GM18907 (cell line): ENCODE results near the gene SLC43A2.
A peak's percentile ranks its signal among the peaks of the same experiment; 100 is the strongest.
"Not testable (repeated sequence)": the region's sequence is repeated elsewhere in the genome, so short reads cannot be mapped to it uniquely, and the experiment has no call there.

ENCODE experiments used
- ATAC-seq: cut with Tn5 transposase; IDR thresholded peaks from one replicate; pipeline ENCODE4 v1.9.1; 2021; ENCODE audit warnings: mild to moderate bottlenecking, moderate library complexity; ENCODE audit not compliant: unreplicated experiment

The SLC43A2 gene

DNA sequence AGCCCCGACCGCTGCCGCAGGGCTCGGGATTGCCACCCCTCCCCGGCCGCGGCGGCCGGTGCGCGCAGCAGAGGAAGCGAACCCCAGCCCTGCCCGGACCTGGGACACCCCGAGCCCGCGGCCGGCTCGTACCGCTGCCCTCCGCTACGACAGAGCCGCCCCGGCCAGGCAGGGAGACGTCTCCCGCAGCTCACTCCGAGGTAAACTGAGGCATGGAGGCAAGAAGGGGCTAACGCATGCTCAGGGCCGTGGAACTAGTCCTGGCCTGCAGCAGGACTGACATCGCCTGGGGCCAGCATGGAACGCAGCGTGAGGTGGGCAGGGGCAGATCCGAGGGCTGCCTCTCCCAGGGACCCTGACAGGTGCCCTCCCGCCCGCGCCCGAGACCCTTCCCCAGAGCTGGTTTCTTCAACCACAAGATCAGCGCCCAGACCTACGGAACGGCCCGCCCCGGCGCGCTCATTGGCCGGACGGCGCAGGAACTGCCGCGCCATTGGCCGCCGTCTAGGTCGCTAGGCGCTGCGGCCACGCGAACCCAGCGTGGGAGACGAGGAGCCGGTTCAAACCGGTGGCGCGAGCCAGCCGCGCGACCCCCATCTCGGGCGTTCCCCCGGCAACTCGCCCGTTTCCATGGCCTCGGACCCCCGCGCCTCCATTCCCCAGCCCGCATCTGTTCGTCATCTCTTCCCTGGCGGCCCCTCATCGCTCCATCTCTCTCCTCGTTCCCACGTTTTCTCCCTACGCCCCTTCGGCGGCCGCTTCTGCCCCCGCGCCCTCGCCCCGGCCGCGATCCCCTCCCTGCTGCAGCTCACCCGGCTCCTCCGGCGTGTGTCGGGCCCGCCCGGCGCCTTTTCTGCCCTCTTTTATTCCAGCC lies at the start of gene SLC43A2:
Gene SLC43A2 (minus strand): TSS at position 853 of the 874 bp plus-strand sequence. CDS start 960 bp downstream, outside the sequence.
- peak; percentile 60 for ATAC-seq

DNA sequence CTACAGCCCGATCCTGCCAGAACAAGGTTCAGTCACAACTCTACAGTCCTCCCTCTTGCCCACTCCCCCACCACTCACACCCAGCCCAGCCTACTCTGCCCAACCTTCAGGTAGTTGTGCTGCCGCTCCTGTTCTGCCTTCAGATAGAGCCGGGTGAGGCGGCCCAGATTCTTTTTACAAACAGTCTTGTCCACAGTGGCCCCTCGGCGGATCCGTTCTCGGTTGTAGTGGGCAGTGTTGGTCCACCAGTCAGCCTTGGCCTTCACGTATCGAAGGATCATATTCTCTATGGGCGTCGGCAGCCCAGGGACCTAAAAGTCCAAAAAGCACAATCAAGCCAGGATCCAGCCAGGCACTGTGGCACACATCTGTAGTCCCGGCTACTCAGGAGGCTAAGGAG lies 47.8 kb upstream of the SLC43A2 start:
- no peak for ATAC-seq

DNA sequence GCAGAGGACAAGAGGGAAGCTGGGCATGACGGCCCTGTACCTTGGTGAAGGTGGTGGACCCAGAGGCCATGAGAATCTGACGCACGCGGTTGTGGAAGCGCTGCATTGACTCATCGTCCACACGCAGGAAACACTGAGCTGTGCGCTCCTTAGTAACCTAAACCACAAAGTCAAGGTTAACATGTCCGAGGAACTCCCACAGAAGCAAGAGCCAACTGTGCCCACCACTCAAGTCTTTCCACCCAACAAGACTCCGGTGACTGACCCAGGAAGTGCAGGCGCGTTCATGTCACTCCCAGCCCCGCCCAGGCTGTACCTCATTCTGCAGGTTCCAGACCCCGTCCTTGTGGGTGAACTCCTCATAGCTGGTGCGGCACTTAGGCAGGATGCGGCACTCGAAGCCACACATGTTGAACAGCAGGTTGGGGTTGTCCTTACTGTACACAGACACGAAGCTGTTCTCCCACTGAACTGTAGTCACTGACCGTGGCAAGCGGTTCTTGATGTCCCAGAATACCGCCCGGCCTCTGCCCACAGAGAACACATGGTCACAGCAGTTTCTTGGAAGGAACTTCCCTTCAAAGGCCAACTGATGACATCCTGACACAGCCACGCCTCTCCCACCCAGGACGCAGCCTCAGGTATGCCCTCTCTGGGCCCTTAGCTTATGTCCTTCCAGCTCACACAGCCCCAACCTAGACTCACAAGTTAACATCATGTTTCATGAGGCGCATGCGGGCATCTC lies 44.6 kb upstream of the SLC43A2 start:
- no peak for ATAC-seq

DNA sequence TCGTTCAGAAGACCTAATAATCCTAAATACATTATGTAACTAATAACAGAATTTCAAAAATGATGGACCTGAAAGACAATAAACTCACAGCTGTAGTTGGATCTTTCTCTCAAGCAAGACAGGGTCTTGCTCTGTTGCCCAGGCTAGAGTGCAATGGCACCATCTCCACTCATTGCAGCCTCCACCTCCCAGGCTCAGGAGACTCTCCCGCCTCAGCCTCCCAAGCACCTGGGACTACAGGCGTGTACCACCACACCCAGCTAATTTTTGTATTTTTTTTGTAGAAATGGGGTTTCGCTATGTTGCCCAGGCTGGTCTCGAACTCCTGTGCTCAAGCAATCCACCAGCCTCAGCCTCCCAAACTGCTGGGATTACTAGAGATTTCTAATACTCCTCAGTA lies 35.3 kb upstream of the SLC43A2 start:
- ATAC-seq: not testable (repeated sequence)

GRCh38 chr17:1661045-1661444 lies 32.4 kb upstream of the SLC43A2 start:
- ATAC-seq: no peak

- no peak for ATAC-seq
Observed at GRCh38 chr17:1658100-1658499, 29.5 kb upstream of the SLC43A2 start.

GRCh38 chr17:1653735-1654134 lies 25.1 kb upstream of the SLC43A2 start:
- no peak for ATAC-seq

GRCh38 chr17:1652794-1653193 lies 24.2 kb upstream of the SLC43A2 start:
- not testable (repeated sequence) for ATAC-seq

DNA sequence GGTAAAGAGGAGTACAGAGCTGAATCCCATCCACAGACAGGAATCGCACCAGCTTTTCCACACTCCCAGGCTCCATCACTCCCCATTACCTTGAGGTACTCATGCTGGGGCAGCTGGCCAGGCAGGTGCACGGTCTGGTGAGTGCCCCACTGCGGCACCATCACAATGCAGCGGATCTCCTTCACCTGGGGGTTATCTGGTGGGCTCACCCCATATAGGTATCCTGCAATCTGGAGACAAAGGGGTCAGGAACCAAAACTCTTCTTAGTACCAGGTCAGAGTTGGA lies 22.9 kb upstream of the SLC43A2 start:
- ATAC-seq: no peak

GRCh38 chr17:1650731-1651558 lies 22.3 kb upstream of the SLC43A2 start:
- no peak for ATAC-seq

DNA sequence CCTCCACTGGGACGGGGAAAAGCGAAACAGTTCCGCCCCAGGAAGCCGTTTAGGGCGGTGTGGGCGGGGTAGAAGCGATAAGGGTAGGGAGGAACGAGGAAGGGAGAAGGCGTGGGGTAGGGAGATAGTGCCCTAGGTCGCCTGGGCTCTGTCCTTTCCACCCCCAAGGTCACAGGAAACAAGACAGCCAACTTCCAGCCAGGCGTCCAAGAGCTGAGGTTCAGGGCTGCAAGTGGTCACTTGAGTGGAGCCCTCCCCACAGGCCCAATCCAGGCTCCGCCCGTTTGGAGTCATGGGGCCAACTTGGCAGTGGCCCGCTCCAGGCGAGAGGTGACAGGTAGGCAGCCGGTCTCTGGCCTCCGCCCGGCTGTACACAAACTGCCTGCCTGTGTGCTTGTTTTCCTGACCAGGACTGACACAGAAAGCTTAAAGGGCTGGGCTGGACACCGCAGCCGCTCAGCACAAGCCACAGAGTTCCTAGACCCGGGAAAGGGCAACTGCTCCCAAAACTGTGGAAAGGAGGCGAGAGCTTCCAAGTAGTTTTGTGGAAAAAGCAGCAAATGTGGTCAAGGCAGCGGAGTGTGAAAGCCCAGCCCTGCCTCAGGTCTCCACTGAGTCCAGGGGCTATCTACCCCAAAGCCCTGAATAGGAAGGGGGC lies 21.3 kb upstream of the SLC43A2 start, which contains the start of gene RILP:
Gene RILP (minus strand): TSS at position 23 of the 658 bp plus-strand sequence. CDS start 62 bp downstream, outside the sequence.
- no peak for ATAC-seq

- ATAC-seq: peak; percentile 46
Observed at GRCh38 chr17:1648963-1649843, 20.6 kb upstream of the SLC43A2 start.

DNA sequence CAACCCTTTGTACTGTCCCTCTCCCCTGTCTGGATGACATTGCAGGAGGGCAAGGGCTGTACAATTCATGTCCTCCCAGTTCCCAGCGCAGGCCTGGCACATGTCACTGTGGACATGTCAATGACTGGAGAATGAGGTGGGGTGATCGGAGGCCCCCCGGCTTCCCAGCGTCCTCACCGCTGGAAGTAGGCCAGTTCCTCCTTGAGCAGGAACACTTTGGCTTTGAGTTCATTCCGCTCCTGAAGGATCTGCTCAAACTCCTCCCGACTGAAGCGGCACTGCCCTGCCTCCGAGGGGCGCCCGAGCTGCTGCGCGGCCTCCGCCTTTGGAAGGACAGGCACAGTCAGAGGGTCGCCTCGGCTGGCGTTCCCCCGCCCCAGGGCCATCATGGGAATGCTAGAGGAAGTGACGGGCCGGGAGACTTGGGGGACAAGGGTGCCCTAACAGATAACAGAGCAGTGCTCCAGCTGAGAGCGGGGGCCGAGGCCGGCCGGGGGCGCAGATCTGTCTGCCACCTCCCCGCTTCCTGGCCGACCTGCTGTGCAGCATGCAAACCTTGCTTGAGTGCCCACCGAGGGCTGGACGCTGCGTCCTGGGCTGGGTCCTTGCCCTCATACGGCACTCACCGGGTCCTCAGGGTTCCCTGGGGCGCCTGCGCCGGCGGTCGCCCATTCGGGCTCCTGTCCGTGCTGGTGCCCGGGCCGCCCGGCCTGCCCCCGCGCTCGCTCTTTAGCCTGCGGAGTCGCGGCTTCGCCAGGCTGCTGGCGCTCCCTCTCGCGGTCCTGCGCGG lies 19.7 kb upstream of the SLC43A2 start:
- peak; percentile 18 for ATAC-seq

GRCh38 chr17:1647802-1648171 lies 19.2 kb upstream of the SLC43A2 start:
- no peak for ATAC-seq

GRCh38 chr17:1646199-1646875 lies 17.7 kb upstream of the SLC43A2 start:
- no peak for ATAC-seq

- no peak for ATAC-seq
Observed at GRCh38 chr17:1645207-1646171, 16.9 kb upstream of the SLC43A2 start, which contains the start of gene SCARF1. TSS of gene SCARF1 (minus strand) at chr17:1645732. CDS start at chr17:1645697, 35 bp downstream.
